B cell (primary cell): ENCODE data around the gene KRTAP10-3. TPM values are rescaled to one million over a fixed set of nuclear protein-coding genes. Genes with fewer than 3 reads are reported as not detected.

ENCODE experiments used
- ATAC-seq: fragments of 200-7000 bp; cut with Tn5 transposase; one replicate; pipeline ENCODE4 v1.10.0; 2021; ENCODE audit warnings: low read depth, mild to moderate bottlenecking, moderate number of reproducible peaks, moderate library complexity
- CTCF ChIA-PET: fragments of 350-600 bp; sonication (Branson Sonifier 250); formaldehyde crosslinking; loops from one replicate; lab custom pipeline; 2021; ENCODE audit warnings: antibody characterized with exemption, inconsistent platforms; lab: Charles Lee
- POLR2A ChIA-PET: fragments of 350-600 bp; sonication (Branson Sonifier 250); formaldehyde crosslinking; loops from one replicate; lab custom pipeline; 2021; ENCODE audit warnings: antibody characterized with exemption; lab: Charles Lee
- DNase-seq: peaks from one replicate; pipeline ENCODE4 v3.0.0; 2013
- H2AFZ ChIP-seq: 2 replicates; pipeline ENCODE4 v1.6.1; 2012; ENCODE audit warnings: mild to moderate bottlenecking, low read depth, low read length; ENCODE audit not compliant: insufficient read depth, poor library complexity, severe bottlenecking
- H3K27ac ChIP-seq, 2 donors: 1 replicate in 1 of 2; 2 replicates in 1 of 2; pipeline ENCODE4 v1.5.1; 2012 to 2013; ENCODE audit warnings: low read length in 2 of 2, mild to moderate bottlenecking in 2 of 2, moderate library complexity in 1 of 2
- H3K27me3 ChIP-seq, 4 experiments: fragments of 200-600 bp in 1 of 4; sonication (generic) in 1 of 4; replicated peaks in 1 of 4; 1 replicate in 2 of 4; 2 replicates in 2 of 4; pipeline versions ENCODE4 v1.6.1 to v1.7.0; 2013 to 2016; ENCODE audit warnings: low read length in 3 of 4, mild to moderate bottlenecking in 2 of 4, mixed read lengths in 1 of 4, moderate library complexity in 1 of 4; ENCODE audit not compliant: insufficient read depth in 4 of 4, control insufficient read depth in 3 of 4; ENCODE audit errors: control extremely low read depth in 1 of 4
- H3K36me3 ChIP-seq, 2 experiments: replicated peaks in 1 of 2; 1 replicate in 1 of 2; 2 replicates in 1 of 2; pipeline versions ENCODE4 v1.6.1 to v1.7.1; 2013; ENCODE audit warnings: low read length in 1 of 2; ENCODE audit not compliant: insufficient read depth in 2 of 2, control insufficient read depth in 1 of 2; ENCODE audit errors: control extremely low read depth in 1 of 2, extremely low read depth in 1 of 2
- H3K4me1 ChIP-seq, 2 donors: fragments of 200-600 bp in 1 of 2; sonication (generic) in 1 of 2; 1 replicate in 1 of 2; 2 replicates in 1 of 2; pipeline versions ENCODE4 v1.5.1 to v1.6.1; 2013 to 2017; ENCODE audit warnings: low read length in 2 of 2; ENCODE audit not compliant: control insufficient read depth in 2 of 2, insufficient read depth in 2 of 2
- H3K4me2 ChIP-seq: replicated peaks from 2 replicates; pipeline ENCODE3; 2012; ENCODE audit warnings: mild to moderate bottlenecking, low read depth, low read length; ENCODE audit not compliant: poor library complexity, severe bottlenecking
- H3K4me3 ChIP-seq, 5 experiments: fragments of 200-600 bp in 1 of 5; sonication (generic) in 1 of 5; 1 replicate in 3 of 5; 2 replicates in 2 of 5; pipeline versions ENCODE4 v1.5.1 to v1.7.0; 2011 to 2016; ENCODE audit warnings: low read length in 4 of 5, mild to moderate bottlenecking in 4 of 5, low read depth in 2 of 5, control low read depth in 1 of 5, moderate library complexity in 1 of 5; ENCODE audit not compliant: insufficient read depth in 1 of 5; ENCODE audit errors: control extremely low read depth in 1 of 5, extremely low read depth in 1 of 5
- H3K79me2 ChIP-seq: fragments of 200-600 bp; sonication (generic); one replicate; pipeline ENCODE4 v1.6.0; 2016; ENCODE audit warnings: low read length; ENCODE audit not compliant: control insufficient read depth, insufficient read depth
- H3K9ac ChIP-seq: fragments of 200-600 bp; sonication (generic); 2 replicates; pipeline ENCODE4 v1.6.1; 2017; ENCODE audit warnings: mild to moderate bottlenecking, low read length, moderate library complexity
- H3K9me3 ChIP-seq, 3 donors: one replicate each; pipeline versions ENCODE4 v1.6.1 to v1.7.1; 2013; ENCODE audit warnings: low read length in 2 of 3; ENCODE audit not compliant: control insufficient read depth in 2 of 3, insufficient read depth in 1 of 3; ENCODE audit errors: control extremely low read depth in 1 of 3
- H4K20me1 ChIP-seq: 2 replicates; pipeline ENCODE4 v1.6.0; 2012; ENCODE audit warnings: mild to moderate bottlenecking, low read length; ENCODE audit not compliant: insufficient read depth, control insufficient read depth, poor library complexity, severe bottlenecking
- H3K27ac Mint-ChIP-seq: one replicate; pipeline ENCODE4 v1.8.0; 2021; ENCODE audit warnings: mixed read lengths
- H3K27me3 Mint-ChIP-seq: one replicate; pipeline ENCODE4 v1.8.0; 2021; ENCODE audit warnings: mixed read lengths
- H3K4me1 Mint-ChIP-seq: one replicate; pipeline ENCODE4 v1.8.0; 2021; ENCODE audit warnings: mixed read lengths
- H3K4me3 Mint-ChIP-seq: one replicate; pipeline ENCODE4 v1.8.0; 2021; ENCODE audit warnings: mixed read lengths
- H3K9me3 Mint-ChIP-seq: one replicate; pipeline ENCODE4 v1.8.0; 2022; ENCODE audit warnings: mixed read lengths; ENCODE audit not compliant: insufficient read depth
- CTCF ChIP-seq: fragments of 200-600 bp; IDR thresholded peaks from one replicate; pipeline ENCODE4 v1.8.0; 2022; ENCODE audit warnings: antibody characterized with exemption, mild to moderate bottlenecking
- EZH2 ChIP-seq: IDR thresholded peaks from 2 replicates; pipeline ENCODE4 v1.6.1; 2012; ENCODE audit warnings: borderline replicate concordance, low read depth, mild to moderate bottlenecking, moderate library complexity, low read length; ENCODE audit not compliant: insufficient read depth, poor library complexity, severe bottlenecking
- WGBS: methylation state at CpG from one replicate; pipeline ENCODE4 v1.1.5; 2013; ENCODE audit warnings: missing lambda C conversion rate; ENCODE audit not compliant: insufficient coverage; 5-methylcytosine and 5-hydroxymethylcytosine counted together
- intact Hi-C: fragments of 100-400 bp; cut with micrococcal nuclease; formaldehyde crosslinking; loops from one replicate; pipeline ENCODE4 v1.10.0; 2022
- polyA plus RNA-seq: library from polyadenylated mRNA; depleted of rRNA; stranded (reverse); fragments of >200 nt; gene quantifications from 2 replicates; pipeline ENCODE4 v1.2.3, GENCODE V29; 2012
- total RNA-seq, 2 donors: library from RNA; stranded (reverse); fragments of 120-200 nt in 1 of 2; gene quantifications; 1 replicate in 1 of 2; 2 replicates in 1 of 2; pipeline versions ENCODE4 v1.2.3 to v1.2.4, GENCODE V29; 2013 to 2022

The KRTAP10-3 gene
- total and polyA plus RNA-seq, 2 donors (not counting 1 experiment from before 2014, with no cell fraction given) = 0.40 TPM; not detected in 1

GRCh38 chr21:44529503-44530125 lies 29.0 kb downstream of the KRTAP10-3 start:
- Histone ChIP-seq H3K9ac (no peak overlapping the region), H3K4me1 (no peaks in the 10 kb centered on the region), H4K20me1 (no peaks in the 10 kb centered on the region), H2AFZ (no peak overlapping the region), H3K36me3 (no peaks in the 10 kb centered on the region), H3K27ac (no peak overlapping the region), H3K4me2 (no peak overlapping the region), H3K4me3 (no peak overlapping the region), H3K27me3 (no peaks in the 10 kb centered on the region), H3K79me2 (no peaks in the 10 kb centered on the region), H3K9me3 (peaks cover 0 to 3% (median 0%) of the 10 kb centered on the region in 3 donors)
- Mint-ChIP-seq H3K27me3 (peaks cover 8% of the 10 kb centered on the region), H3K9me3 (no peaks in the 10 kb centered on the region), H3K27ac (no peak overlapping the region), H3K4me3 (no peak overlapping the region), H3K4me1 (no peaks in the 10 kb centered on the region)
- no peak for ATAC-seq
- ChIA-PET CTCF (no interaction called here), POLR2A (no interaction called here)
- intact Hi-C loops = no loop called here
- TF ChIP-seq CTCF (no peak), EZH2 (no peak)
- DNase-seq = no peak
- 81% methylated on average over 22 of the region's 23 CpGs for WGBS

- Histone ChIP-seq H3K27ac (no peak overlapping the region), H3K9me3 (no peaks in the 10 kb centered on the region), H2AFZ (no peak overlapping the region), H3K36me3 (no peaks in the 10 kb centered on the region), H3K27me3 (no peaks in the 10 kb centered on the region), H3K4me1 (no peaks in the 10 kb centered on the region), H3K4me2 (no peak overlapping the region), H3K4me3 (no peak overlapping the region), H3K79me2 (no peaks in the 10 kb centered on the region), H3K9ac (no peak overlapping the region), H4K20me1 (no peaks in the 10 kb centered on the region)
- WGBS = 94% methylated on average over 12 of the region's 17 CpGs
- Mint-ChIP-seq H3K4me1 (no peaks in the 10 kb centered on the region), H3K27ac (no peak overlapping the region), H3K9me3 (no peaks in the 10 kb centered on the region), H3K4me3 (no peak overlapping the region), H3K27me3 (peaks cover 8% of the 10 kb centered on the region)
- POLR2A ChIA-PET = no interaction called here
- no peak for DNase-seq
- CTCF ChIA-PET = no interaction called here
- intact Hi-C loops = no loop called here
- TF ChIP-seq CTCF (no peak), EZH2 (no peak)
- ATAC-seq = no peak
Observed at GRCh38 chr21:44529011-44529421, 29.6 kb downstream of the KRTAP10-3 start.
